Panc1 (cell line): ENCODE measurements around the gene IST1. TPM values are rescaled to one million over a fixed set of nuclear protein-coding genes. Genes with fewer than 3 reads are reported as not detected.

Source experiments
- ATAC-seq: fragments of 200-7000 bp; cut with Tn5 transposase; 2 replicates; pipeline ENCODE4 v1.9.1; 2020; ENCODE audit warnings: mild to moderate bottlenecking, moderate library complexity
- BruUV-seq: library from RNA; stranded (reverse); fragments of 400-500 nt; replicated peaks from 2 replicates; lab custom pipeline; 2021; lab: Mats Ljungman, UMichigan
- CTCF ChIA-PET: fragments of 300-600 bp; sonication (Branson Sonifier 250); formaldehyde crosslinking; loops from one replicate; lab custom pipeline; 2022; ENCODE audit warnings: antibody characterized with exemption; lab: Charles Lee
- POLR2A ChIA-PET: fragments of 300-600 bp; sonication (Branson Sonifier 250); formaldehyde crosslinking; loops from one replicate; lab custom pipeline; 2022; ENCODE audit warnings: antibody characterized with exemption; lab: Charles Lee
- DNase-seq: peaks from one replicate; pipeline ENCODE4 v3.0.0-alpha.2; 2010; ENCODE audit warnings: low read depth, low spot score
- H3K27ac ChIP-seq: 2 replicates; pipeline ENCODE4 v1.5.1; 2011; ENCODE audit warnings: mild to moderate bottlenecking, low read length, inconsistent platforms
- H3K27me3 ChIP-seq: fragments of 200-500 bp; sonication (Bioruptor generic); 2 replicates; pipeline ENCODE4 v1.6.0; 2014; ENCODE audit warnings: low read length, inconsistent platforms; ENCODE audit not compliant: control insufficient read depth, insufficient read depth
- H3K36me3 ChIP-seq: fragments of 200-500 bp; sonication (Bioruptor generic); 2 replicates; pipeline ENCODE4 v1.5.1; 2014; ENCODE audit warnings: inconsistent platforms, mild to moderate bottlenecking, low read length, moderate library complexity; ENCODE audit not compliant: control insufficient read depth, insufficient read depth
- H3K4me1 ChIP-seq: 2 replicates; pipeline ENCODE4 v1.5.1; 2011; ENCODE audit warnings: inconsistent platforms, mild to moderate bottlenecking, low read length, moderate library complexity; ENCODE audit not compliant: control insufficient read depth, insufficient read depth
- H3K4me3 ChIP-seq, 2 experiments: 2 replicates each; pipeline ENCODE4 v1.5.1; 2011 to 2012; ENCODE audit warnings: low read depth in 2 of 2, low read length in 2 of 2, mild to moderate bottlenecking in 2 of 2, inconsistent platforms in 1 of 2, moderate library complexity in 1 of 2
- H3K9me3 ChIP-seq: fragments of 200-500 bp; sonication (Bioruptor generic); 2 replicates; pipeline ENCODE4 v1.5.1; 2014; ENCODE audit warnings: low read depth, mild to moderate bottlenecking, inconsistent platforms, low read length, moderate library complexity; ENCODE audit not compliant: control insufficient read depth, insufficient read depth
- POLR2AphosphoS5 ChIP-seq: IDR thresholded peaks from 2 replicates; pipeline ENCODE4 v1.6.1; 2012; ENCODE audit warnings: mild to moderate bottlenecking, low read depth, low read length, moderate library complexity
- SIN3A ChIP-seq: IDR thresholded peaks from 2 replicates; pipeline ENCODE4 v1.6.1; 2012; ENCODE audit warnings: low read depth, mild to moderate bottlenecking, low read length, moderate library complexity, borderline replicate concordance; ENCODE audit not compliant: insufficient read depth
- TCF7L2 ChIP-seq: IDR thresholded peaks from 2 replicates; pipeline ENCODE4 v1.6.1; 2011; ENCODE audit warnings: mild to moderate bottlenecking, low read depth, low read length, inconsistent platforms
- in situ Hi-C: cut with HindIII; loops from 2 replicates; pipeline ENCODE4 v1.10.0; 2016; ENCODE audit warnings: low sequenced_read_pairs, low pct_unique_long_range_greater_than_20kb
- intact Hi-C: fragments of 100-400 bp; cut with micrococcal nuclease; formaldehyde crosslinking; loops from one replicate; pipeline ENCODE4 v1.10.0; 2022; ENCODE audit not compliant: unreplicated experiment
- total RNA-seq: library from RNA; stranded (reverse); gene quantifications from one replicate; pipeline ENCODE4 v1.2.1, GENCODE V29; 2021; ENCODE audit not compliant: unreplicated experiment
- TF ChIP-seq, protein P1 (sequence below): fragments of 450-650 bp; IDR thresholded peaks from 2 replicates; pipeline ENCODE4 v1.5.1; 2017; ENCODE audit warnings: mild to moderate bottlenecking
- TF ChIP-seq, protein P2 (sequence below), 2 experiments: IDR thresholded peaks; 2 replicates each; pipeline ENCODE4 v1.6.1; 2011 to 2012; ENCODE audit warnings: low read depth in 2 of 2, control low read depth in 1 of 2, low read length in 1 of 2, mild to moderate bottlenecking in 1 of 2, moderate library complexity in 1 of 2; ENCODE audit not compliant: insufficient read depth in 1 of 2

The IST1 gene
- total RNA-seq, 1 experiment from 2014 or later = 173 TPM

DNA sequence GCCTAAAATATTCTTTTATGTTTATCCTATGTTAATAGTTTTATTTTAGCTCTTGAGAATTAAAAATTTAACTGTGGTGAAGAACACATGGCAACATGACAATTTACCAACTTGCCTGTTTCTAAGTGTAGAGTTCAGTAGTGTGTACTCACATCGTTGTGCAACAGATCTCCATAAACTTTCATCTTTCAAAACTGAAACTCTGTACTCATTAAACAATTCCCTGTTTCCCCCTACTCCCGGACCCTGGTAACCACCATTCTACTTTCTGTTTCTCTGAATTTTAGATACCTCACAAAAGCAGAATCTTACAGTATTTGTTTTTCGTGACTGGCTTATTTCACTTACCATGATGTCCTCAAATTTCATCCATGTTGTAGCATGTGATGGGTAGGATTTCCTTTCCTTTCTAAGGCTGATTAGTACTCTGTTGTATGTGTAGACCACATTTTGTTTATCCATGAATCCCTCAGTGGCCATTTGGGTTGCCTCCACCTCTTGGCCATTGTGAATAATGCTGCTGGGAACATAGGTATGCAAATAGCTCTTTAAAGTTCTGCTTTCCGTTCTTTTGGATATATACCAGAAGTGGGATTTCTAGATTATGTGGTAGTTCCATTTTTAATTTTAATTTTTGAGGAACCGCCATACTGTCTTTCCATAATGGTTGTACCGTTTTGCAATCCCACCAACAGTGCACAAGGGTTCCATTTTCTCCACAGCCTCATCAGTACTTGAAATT lies 17.4 kb downstream of the IST1 start:
- DNase-seq (no peak), ATAC-seq (no peak)
- intact Hi-C loops (no loop called here), in situ Hi-C loops (no loop called here)
- Histone ChIP-seq H3K27ac (no peak overlapping the region), H3K9me3 (no peaks in the 10 kb centered on the region), H3K4me3 (no peak overlapping the region), H3K36me3 (peaks cover 12% of the 10 kb centered on the region), H3K27me3 (no peaks in the 10 kb centered on the region), H3K4me1 (no peaks in the 10 kb centered on the region)
- CTCF ChIA-PET = interaction anchor here (0.6 kb wide), 1 partner anchor 28 kb away, joined by 4 read pairs; no protein-coding TSS in a partner anchor
- TF ChIP-seq, protein P1, sequence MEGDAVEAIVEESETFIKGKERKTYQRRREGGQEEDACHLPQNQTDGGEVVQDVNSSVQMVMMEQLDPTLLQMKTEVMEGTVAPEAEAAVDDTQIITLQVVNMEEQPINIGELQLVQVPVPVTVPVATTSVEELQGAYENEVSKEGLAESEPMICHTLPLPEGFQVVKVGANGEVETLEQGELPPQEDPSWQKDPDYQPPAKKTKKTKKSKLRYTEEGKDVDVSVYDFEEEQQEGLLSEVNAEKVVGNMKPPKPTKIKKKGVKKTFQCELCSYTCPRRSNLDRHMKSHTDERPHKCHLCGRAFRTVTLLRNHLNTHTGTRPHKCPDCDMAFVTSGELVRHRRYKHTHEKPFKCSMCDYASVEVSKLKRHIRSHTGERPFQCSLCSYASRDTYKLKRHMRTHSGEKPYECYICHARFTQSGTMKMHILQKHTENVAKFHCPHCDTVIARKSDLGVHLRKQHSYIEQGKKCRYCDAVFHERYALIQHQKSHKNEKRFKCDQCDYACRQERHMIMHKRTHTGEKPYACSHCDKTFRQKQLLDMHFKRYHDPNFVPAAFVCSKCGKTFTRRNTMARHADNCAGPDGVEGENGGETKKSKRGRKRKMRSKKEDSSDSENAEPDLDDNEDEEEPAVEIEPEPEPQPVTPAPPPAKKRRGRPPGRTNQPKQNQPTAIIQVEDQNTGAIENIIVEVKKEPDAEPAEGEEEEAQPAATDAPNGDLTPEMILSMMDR = no peak
- TF ChIP-seq SIN3A = no peak
- no peak for TF ChIP-seq POLR2AphosphoS5
- TF ChIP-seq, protein P2, sequence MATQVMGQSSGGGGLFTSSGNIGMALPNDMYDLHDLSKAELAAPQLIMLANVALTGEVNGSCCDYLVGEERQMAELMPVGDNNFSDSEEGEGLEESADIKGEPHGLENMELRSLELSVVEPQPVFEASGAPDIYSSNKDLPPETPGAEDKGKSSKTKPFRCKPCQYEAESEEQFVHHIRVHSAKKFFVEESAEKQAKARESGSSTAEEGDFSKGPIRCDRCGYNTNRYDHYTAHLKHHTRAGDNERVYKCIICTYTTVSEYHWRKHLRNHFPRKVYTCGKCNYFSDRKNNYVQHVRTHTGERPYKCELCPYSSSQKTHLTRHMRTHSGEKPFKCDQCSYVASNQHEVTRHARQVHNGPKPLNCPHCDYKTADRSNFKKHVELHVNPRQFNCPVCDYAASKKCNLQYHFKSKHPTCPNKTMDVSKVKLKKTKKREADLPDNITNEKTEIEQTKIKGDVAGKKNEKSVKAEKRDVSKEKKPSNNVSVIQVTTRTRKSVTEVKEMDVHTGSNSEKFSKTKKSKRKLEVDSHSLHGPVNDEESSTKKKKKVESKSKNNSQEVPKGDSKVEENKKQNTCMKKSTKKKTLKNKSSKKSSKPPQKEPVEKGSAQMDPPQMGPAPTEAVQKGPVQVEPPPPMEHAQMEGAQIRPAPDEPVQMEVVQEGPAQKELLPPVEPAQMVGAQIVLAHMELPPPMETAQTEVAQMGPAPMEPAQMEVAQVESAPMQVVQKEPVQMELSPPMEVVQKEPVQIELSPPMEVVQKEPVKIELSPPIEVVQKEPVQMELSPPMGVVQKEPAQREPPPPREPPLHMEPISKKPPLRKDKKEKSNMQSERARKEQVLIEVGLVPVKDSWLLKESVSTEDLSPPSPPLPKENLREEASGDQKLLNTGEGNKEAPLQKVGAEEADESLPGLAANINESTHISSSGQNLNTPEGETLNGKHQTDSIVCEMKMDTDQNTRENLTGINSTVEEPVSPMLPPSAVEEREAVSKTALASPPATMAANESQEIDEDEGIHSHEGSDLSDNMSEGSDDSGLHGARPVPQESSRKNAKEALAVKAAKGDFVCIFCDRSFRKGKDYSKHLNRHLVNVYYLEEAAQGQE (IDR thresholded peaks at IDR 0.05; ENCODE audit: insufficient read depth in 1 of 2, low read depth in 2 of 2, low read length in 1 of 2) = no peak
- no peak for TF ChIP-seq TCF7L2
- no TSS peak for BruUV-seq
- POLR2A ChIA-PET = no interaction called here

DNA sequence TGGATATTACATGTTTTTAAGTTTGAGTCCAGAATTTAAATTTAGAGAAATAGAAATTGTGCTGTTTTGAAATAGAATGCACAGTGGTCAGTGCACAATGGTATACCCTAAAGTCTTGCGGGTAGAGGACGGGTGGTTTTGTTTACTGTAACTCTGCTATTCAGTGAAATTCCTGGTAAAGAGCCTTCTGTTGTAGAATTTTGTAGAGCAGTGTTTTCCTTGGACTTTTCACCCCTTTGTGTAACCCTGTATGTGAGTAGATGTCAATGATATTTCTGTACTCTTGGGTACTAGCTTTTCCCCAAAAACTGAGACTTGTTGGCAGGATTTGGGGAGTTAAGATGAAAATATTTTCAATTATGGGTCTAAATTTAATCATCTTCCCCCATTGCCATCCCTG lies 19.5 kb downstream of the IST1 start:
- CTCF ChIA-PET = no interaction called here

More for the DNA sequence above, 19.5 kb downstream of the IST1 start:
- peaks cover 22% of the 10 kb centered on the region for H3K36me3 ChIP-seq
- intact Hi-C loops = no loop called here
- H3K4me1 ChIP-seq = no peaks in the 10 kb centered on the region
- ATAC-seq (no peak), DNase-seq (no peak)
- no peak overlapping the region for H3K4me3 ChIP-seq
- in situ Hi-C loops = no loop called here
- TF ChIP-seq, protein P2 (IDR thresholded peaks at IDR 0.05; ENCODE audit: insufficient read depth in 1 of 2, low read depth in 2 of 2, low read length in 1 of 2) = no peak
- TF ChIP-seq, protein P1 = no peak
- TF ChIP-seq TCF7L2 (no peak), POLR2AphosphoS5 (no peak), SIN3A (no peak)
- no peaks in the 10 kb centered on the region for H3K27me3 ChIP-seq
- H3K27ac ChIP-seq = no peak overlapping the region
- no peaks in the 10 kb centered on the region for H3K9me3 ChIP-seq
- no TSS peak for BruUV-seq
- POLR2A ChIA-PET = no interaction called here
